Endothelial cell of umbilical vein (primary cell): ENCODE results near the gene CCND1. TPM values are rescaled to one million over a fixed set of nuclear protein-coding genes. Genes with fewer than 3 reads are reported as not detected.
A peak's percentile ranks its signal among the peaks of the same experiment; 100 is the strongest.

Experiments
- BruUV-seq: library from RNA; stranded (reverse); fragments of 400-500 nt; replicated peaks from 2 replicates; lab custom pipeline; 2021; lab: Mats Ljungman, UMichigan
- CTCF ChIA-PET: fragments of 300-600, 350-600 bp; sonication (Branson Sonifier 250); formaldehyde crosslinking; loops from one replicate; lab custom pipeline; 2021; ENCODE audit warnings: antibody characterized with exemption, inconsistent platforms; lab: Charles Lee
- POLR2A ChIA-PET: fragments of 300-600, 350-600 bp; sonication (Branson Sonifier 250); formaldehyde crosslinking; loops from one replicate; lab custom pipeline; 2021; ENCODE audit warnings: antibody characterized with exemption, inconsistent platforms; lab: Charles Lee
- DNase-seq: peaks from one replicate; pipeline ENCODE4 v3.0.0-alpha.2; 2011; ENCODE audit warnings: low read depth, low spot score
- FAIRE-seq: peaks from 2 replicates; lab custom pipeline; 2011; peaks lifted over from hg19 to GRCh38; lab: Jason Lieb, UNC
- H2AFZ ChIP-seq: 2 replicates; pipeline ENCODE4 v1.6.0; 2012; ENCODE audit warnings: low read depth, low read length, control low read depth, inconsistent platforms
- H3K27ac ChIP-seq: 2 replicates; pipeline ENCODE4 v1.5.1; 2011; ENCODE audit warnings: low read depth, mild to moderate bottlenecking, control low read depth, low read length, moderate library complexity; ENCODE audit not compliant: insufficient read depth
- H3K27me3 ChIP-seq, 2 experiments: 2 replicates each; pipeline versions ENCODE4 v1.6.0 to v1.6.1; 2011; ENCODE audit warnings: low read length in 2 of 2, mixed read lengths in 1 of 2; ENCODE audit not compliant: control insufficient read depth in 2 of 2, insufficient read depth in 2 of 2
- H3K36me3 ChIP-seq, 2 experiments: 2 replicates in 1 of 2; 3 replicates in 1 of 2; pipeline ENCODE4 v1.5.1; 2011; ENCODE audit warnings: low read length in 2 of 2, mild to moderate bottlenecking in 1 of 2, moderate library complexity in 1 of 2; ENCODE audit not compliant: control insufficient read depth in 2 of 2, insufficient read depth in 2 of 2; ENCODE audit errors: extremely low read depth in 1 of 2
- H3K4me1 ChIP-seq: 3 replicates; pipeline ENCODE4 v1.5.1; 2011; ENCODE audit warnings: mild to moderate bottlenecking, low read length; ENCODE audit not compliant: control insufficient read depth, insufficient read depth; ENCODE audit errors: extremely low read depth
- H3K4me2 ChIP-seq: 2 replicates; pipeline ENCODE4 v1.6.1; 2011; ENCODE audit warnings: low read length, control low read depth, mixed read lengths; ENCODE audit not compliant: insufficient read depth
- H3K4me3 ChIP-seq, 3 experiments: fragments of 200-600 bp in 1 of 3; sonication (generic), shearing (Covaris generic) in 1 of 3; replicated peaks in 1 of 3; 2 replicates each; pipeline ENCODE4 v1.5.1; 2011 to 2016; ENCODE audit warnings: control low read depth in 3 of 3, low read length in 3 of 3, mild to moderate bottlenecking in 2 of 3, inconsistent platforms in 1 of 3, low read depth in 1 of 3, moderate library complexity in 1 of 3; ENCODE audit not compliant: insufficient read depth in 1 of 3
- H3K79me2 ChIP-seq: 2 replicates; pipeline ENCODE4 v1.6.0; 2012; ENCODE audit warnings: low read length, inconsistent platforms; ENCODE audit not compliant: control insufficient read depth, insufficient read depth
- H3K9ac ChIP-seq: replicated peaks from 2 replicates; pipeline ENCODE3; 2011; ENCODE audit warnings: low read length, control low read depth; ENCODE audit not compliant: insufficient read depth; ENCODE audit errors: extremely low read depth
- H3K9me1 ChIP-seq: replicated peaks from 3 replicates; pipeline ENCODE4 v1.6.0; 2011; ENCODE audit warnings: mild to moderate bottlenecking, low read length; ENCODE audit not compliant: control insufficient read depth, insufficient read depth; ENCODE audit errors: extremely low read depth
- H3K9me3 ChIP-seq: replicated peaks from 2 replicates; pipeline ENCODE4 v1.5.1; 2012; ENCODE audit warnings: low read length, inconsistent platforms; ENCODE audit not compliant: control insufficient read depth, insufficient read depth
- H4K20me1 ChIP-seq: replicated peaks from 2 replicates; pipeline ENCODE3; 2011; ENCODE audit warnings: mild to moderate bottlenecking, low read length; ENCODE audit not compliant: control insufficient read depth, insufficient read depth; ENCODE audit errors: extremely low read depth
- EZH2 ChIP-seq: IDR thresholded peaks from 2 replicates; pipeline ENCODE4 v1.6.1; 2012; ENCODE audit warnings: borderline replicate concordance, low read depth, mild to moderate bottlenecking, moderate library complexity, low read length, inconsistent platforms; ENCODE audit not compliant: severe bottlenecking
- FOS ChIP-seq: IDR thresholded peaks from 2 replicates; pipeline ENCODE4 v1.6.1; 2011; ENCODE audit warnings: mild to moderate bottlenecking, low read length, moderate library complexity, borderline replicate concordance; ENCODE audit not compliant: insufficient read depth
- GATA2 ChIP-seq: IDR thresholded peaks from 2 replicates; pipeline ENCODE4 v1.7.0; 2011; ENCODE audit warnings: low read depth, mild to moderate bottlenecking, moderate library complexity, mixed read lengths, low read length; ENCODE audit not compliant: insufficient read length, insufficient read depth
- MYC ChIP-seq: IDR thresholded peaks from one replicate; pipeline ENCODE4 v1.6.1; 2011; ENCODE audit warnings: mild to moderate bottlenecking, low read depth, low read length
- POLR2A ChIP-seq: IDR thresholded peaks from 2 replicates; pipeline ENCODE4 v1.6.1; 2012; ENCODE audit warnings: low read depth, mild to moderate bottlenecking, control low read depth, low read length
- POLR2AphosphoS5 ChIP-seq: IDR thresholded peaks from 2 replicates; pipeline ENCODE4 v1.6.1; 2012; ENCODE audit warnings: low read depth, mild to moderate bottlenecking, control low read depth, low read length, moderate library complexity; ENCODE audit not compliant: insufficient read depth
- dilution Hi-C: fragments of 300-500 bp; cut with MboI; formaldehyde crosslinking; loops from one replicate; pipeline ENCODE4 v1.15.0; 2019; ENCODE audit warnings: low sequenced_read_pairs; ENCODE audit not compliant: extremely low pct_ligation_motif_present
- intact Hi-C: fragments of 100-400 bp; cut with micrococcal nuclease; formaldehyde crosslinking; loops from one replicate; pipeline ENCODE4 v1.10.0; 2022
- polyA plus RNA-seq, 4 experiments: library from polyadenylated mRNA; depleted of rRNA in 3 of 4; stranded (reverse) in 3 of 4; unstranded in 1 of 4; fragments of >200 nt; gene quantifications; 2 replicates each; pipeline versions ENCODE4 v1.2.1 to v1.2.3, GENCODE V29; 2011 to 2012; ENCODE audit warnings: missing spikeins in 1 of 4
- total RNA-seq: library from RNA; stranded (reverse); gene quantifications from 2 replicates; pipeline ENCODE4 v1.2.3, GENCODE V29; 2021
- TF ChIP-seq, protein P1 (sequence below), 2 donors: IDR thresholded peaks; 1 replicate in 1 of 2; 2 replicates in 1 of 2; pipeline ENCODE4 v1.5.1; 2011; ENCODE audit warnings: low read length in 2 of 2, mild to moderate bottlenecking in 2 of 2, moderate library complexity in 2 of 2, control low read depth in 1 of 2, inconsistent platforms in 1 of 2, low read depth in 1 of 2; ENCODE audit not compliant: insufficient read depth in 1 of 2; ENCODE audit errors: extremely low read depth in 1 of 2

The CCND1 gene
- total and polyA plus RNA-seq, 2 donors (not counting 3 experiments of a cell fraction or from before 2014, with no cell fraction given): 98.7 to 370 TPM

DNA sequence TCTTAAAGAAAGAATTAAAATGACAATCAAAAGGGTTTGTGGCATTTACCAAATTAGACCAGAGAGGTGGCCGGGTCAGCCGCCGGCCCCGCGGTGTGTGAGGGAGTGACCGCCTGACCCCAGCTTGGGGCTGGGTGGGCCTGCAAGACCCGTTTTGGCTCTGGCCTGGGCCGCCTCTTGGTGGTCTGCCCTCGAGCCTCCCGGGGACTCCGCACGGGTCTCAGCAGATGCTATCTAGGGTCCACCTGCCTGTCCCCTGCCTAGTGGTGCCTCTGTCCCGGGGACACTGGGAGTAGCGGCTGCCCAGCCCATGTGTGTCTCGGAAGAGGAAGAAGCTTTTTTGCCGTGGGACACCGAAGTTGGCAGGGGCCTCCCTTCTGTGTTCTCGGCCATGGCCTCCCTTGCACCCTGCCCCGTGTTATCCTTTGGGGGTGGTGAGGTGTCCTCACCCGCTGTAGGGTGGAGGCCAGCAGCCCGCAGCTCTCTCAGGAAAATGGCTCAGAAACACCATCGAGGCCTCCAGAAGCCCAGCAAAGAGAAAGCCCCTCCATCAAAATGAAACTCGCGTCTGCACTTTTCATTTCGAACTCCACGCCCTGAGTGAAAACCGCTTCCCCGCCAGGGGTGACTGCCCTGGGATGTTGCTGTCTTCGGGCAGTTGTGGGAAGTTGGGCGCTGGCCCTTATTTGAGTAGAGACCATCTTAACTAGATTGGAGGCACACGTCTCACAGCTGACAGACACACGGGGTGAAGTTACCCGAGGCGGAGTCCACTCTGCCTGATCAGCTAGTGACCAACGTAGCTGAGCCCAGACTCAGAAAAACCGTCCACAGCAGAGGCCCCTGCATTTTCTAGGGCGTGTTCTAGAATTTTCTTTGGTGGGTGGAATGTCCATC lies 8.0 kb downstream of the CCND1 start:
- no TSS peak for BruUV-seq
- no peak for FAIRE-seq
- H3K27me3 ChIP-seq: no peaks in the 10 kb centered on the region
- H3K4me2 ChIP-seq: no peak overlapping the region
- H3K79me2 ChIP-seq: peaks cover 59% of the 10 kb centered on the region
- no peaks in the 10 kb centered on the region for H3K9me1 ChIP-seq
- peaks cover 35 to 41% of the 10 kb centered on the region in 2 experiments for H3K36me3 ChIP-seq
- CTCF ChIA-PET: interaction anchor here (0.9 to 1.1 kb wide), 3 partner anchors 21 to 549 kb away, joined by 3 to 4 read pairs (median 3); no protein-coding TSS in a partner anchor
- no peak overlapping the region for H3K4me3 ChIP-seq
- peak; percentile 38 for TF ChIP-seq POLR2AphosphoS5
- TF ChIP-seq, protein P1, sequence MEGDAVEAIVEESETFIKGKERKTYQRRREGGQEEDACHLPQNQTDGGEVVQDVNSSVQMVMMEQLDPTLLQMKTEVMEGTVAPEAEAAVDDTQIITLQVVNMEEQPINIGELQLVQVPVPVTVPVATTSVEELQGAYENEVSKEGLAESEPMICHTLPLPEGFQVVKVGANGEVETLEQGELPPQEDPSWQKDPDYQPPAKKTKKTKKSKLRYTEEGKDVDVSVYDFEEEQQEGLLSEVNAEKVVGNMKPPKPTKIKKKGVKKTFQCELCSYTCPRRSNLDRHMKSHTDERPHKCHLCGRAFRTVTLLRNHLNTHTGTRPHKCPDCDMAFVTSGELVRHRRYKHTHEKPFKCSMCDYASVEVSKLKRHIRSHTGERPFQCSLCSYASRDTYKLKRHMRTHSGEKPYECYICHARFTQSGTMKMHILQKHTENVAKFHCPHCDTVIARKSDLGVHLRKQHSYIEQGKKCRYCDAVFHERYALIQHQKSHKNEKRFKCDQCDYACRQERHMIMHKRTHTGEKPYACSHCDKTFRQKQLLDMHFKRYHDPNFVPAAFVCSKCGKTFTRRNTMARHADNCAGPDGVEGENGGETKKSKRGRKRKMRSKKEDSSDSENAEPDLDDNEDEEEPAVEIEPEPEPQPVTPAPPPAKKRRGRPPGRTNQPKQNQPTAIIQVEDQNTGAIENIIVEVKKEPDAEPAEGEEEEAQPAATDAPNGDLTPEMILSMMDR (IDR thresholded peaks at IDR 0.05; ENCODE audit: extremely low read depth in 1 of 2, insufficient read depth in 1 of 2, low read depth in 1 of 2, low read length in 2 of 2): no peak
- H3K9me3 ChIP-seq: no peaks in the 10 kb centered on the region
- no peak overlapping the region for H3K27ac ChIP-seq
- dilution Hi-C loops (no loop called here), intact Hi-C loops (no loop called here)
- no peak overlapping the region for H3K9ac ChIP-seq
- no peak for DNase-seq
- H3K4me1 ChIP-seq: peaks cover 8% of the 10 kb centered on the region
- H2AFZ ChIP-seq: no peak overlapping the region
- POLR2A ChIA-PET: no interaction called here
- H4K20me1 ChIP-seq: no peaks in the 10 kb centered on the region

DNA sequence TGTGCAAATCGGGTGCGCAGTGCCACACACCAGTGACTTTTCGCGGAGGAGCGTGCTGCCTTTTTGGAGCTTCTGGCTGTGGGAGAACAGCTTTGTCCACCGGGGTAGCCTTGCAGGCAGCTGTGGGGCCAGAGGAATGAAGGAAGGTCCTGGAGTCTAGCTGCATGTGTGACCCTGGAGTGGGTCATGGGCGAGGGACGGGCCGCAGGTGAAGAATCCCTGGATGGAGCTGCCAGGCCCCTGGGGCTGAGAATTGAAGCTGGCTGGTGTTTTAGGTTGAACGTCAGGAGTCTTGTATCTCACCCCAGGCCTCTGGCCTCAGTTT lies 8.6 kb downstream of the CCND1 start:
- Histone ChIP-seq H3K27ac (no peak overlapping the region), H3K4me1 (peaks cover 2% of the 10 kb centered on the region), H3K9ac (no peak overlapping the region), H2AFZ (no peak overlapping the region), H3K27me3 (no peaks in the 10 kb centered on the region), H3K79me2 (peaks cover 53% of the 10 kb centered on the region), H3K9me1 (no peaks in the 10 kb centered on the region), H3K4me3 (no peak overlapping the region), H3K4me2 (no peak overlapping the region), H4K20me1 (no peaks in the 10 kb centered on the region), H3K9me3 (no peaks in the 10 kb centered on the region), H3K36me3 (peaks cover 34 to 35% of the 10 kb centered on the region in 2 experiments)
- FAIRE-seq: no peak
- ChIA-PET CTCF (interaction anchor here (0.7 to 1.1 kb wide), 4 partner anchors 21 to 552 kb away, joined by 3 to 4 read pairs (median 3); no protein-coding TSS in a partner anchor), POLR2A (no interaction called here)
- DNase-seq: no peak
- BruUV-seq: no TSS peak
- intact Hi-C loops (no loop called here), dilution Hi-C loops (no loop called here)
- TF ChIP-seq POLR2AphosphoS5 (no peak), MYC (no peak), EZH2 (no peak), FOS (no peak), GATA2 (no peak), POLR2A (no peak)
